ENCODE measurements around the gene DLG4.
A peak's percentile ranks its signal among the peaks of the same experiment; 100 is the strongest.

DLG4 gene

DNA sequence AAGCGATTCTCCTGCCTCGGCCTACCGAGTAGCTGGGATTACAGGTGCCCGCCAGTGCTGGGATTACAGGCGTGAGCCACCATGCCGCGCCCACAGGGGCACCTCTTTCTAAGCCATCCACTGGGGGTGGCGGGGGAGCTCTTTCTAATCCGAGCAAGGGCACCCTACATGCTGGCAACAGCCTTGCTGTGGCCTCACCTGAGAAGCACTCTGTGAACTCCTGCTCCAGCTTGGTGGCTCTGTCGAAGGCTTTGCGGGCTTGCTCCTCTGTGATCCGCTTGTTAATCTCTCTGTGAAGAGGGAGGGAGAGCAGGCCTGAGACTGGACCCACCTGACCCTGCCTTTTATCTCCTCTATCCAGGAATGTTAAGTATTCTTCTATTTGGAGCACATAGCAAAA lies 28.6 kb downstream of the DLG4 start:
- H3K9me2 ChIP-seq (ENCODE audit: low read depth, low read length): no peaks in the 10 kb centered on the region
- no peak overlapping the region for H3K4me2 ChIP-seq (ENCODE audit: low read length)
- TF ChIP-seq, protein P1, sequence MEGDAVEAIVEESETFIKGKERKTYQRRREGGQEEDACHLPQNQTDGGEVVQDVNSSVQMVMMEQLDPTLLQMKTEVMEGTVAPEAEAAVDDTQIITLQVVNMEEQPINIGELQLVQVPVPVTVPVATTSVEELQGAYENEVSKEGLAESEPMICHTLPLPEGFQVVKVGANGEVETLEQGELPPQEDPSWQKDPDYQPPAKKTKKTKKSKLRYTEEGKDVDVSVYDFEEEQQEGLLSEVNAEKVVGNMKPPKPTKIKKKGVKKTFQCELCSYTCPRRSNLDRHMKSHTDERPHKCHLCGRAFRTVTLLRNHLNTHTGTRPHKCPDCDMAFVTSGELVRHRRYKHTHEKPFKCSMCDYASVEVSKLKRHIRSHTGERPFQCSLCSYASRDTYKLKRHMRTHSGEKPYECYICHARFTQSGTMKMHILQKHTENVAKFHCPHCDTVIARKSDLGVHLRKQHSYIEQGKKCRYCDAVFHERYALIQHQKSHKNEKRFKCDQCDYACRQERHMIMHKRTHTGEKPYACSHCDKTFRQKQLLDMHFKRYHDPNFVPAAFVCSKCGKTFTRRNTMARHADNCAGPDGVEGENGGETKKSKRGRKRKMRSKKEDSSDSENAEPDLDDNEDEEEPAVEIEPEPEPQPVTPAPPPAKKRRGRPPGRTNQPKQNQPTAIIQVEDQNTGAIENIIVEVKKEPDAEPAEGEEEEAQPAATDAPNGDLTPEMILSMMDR (IDR thresholded peaks at IDR 0.05; ENCODE audit: low read length): no peak
- no peak for TF ChIP-seq EZH2 (IDR thresholded peaks at IDR 0.05; ENCODE audit: borderline replicate concordance, low read length)
- H3K36me3 ChIP-seq (ENCODE audit: insufficient read depth, low read length): no peaks in the 10 kb centered on the region
- H3K27me3 ChIP-seq (ENCODE audit: insufficient read depth, low read length): peaks cover 7% of the 10 kb centered on the region; the same call in 1 of the 2 replicates
- H4K20me1 ChIP-seq (ENCODE audit: insufficient read depth, low read length): no peaks in the 10 kb centered on the region
- H3K9me3 ChIP-seq (ENCODE audit: low read length): no peaks in the 10 kb centered on the region
- H3F3A ChIP-seq (ENCODE audit: insufficient read depth, low read length): no peaks in the 10 kb centered on the region
- H3K79me2 ChIP-seq (ENCODE audit: insufficient read depth, low read length): no peaks in the 10 kb centered on the region
- no peak overlapping the region for H3K4me3 ChIP-seq (ENCODE audit: low read depth, low read length, poor library complexity, severe bottlenecking)
- no peak overlapping the region for H3K9ac ChIP-seq (ENCODE audit: low read length)
- H3K4me1 ChIP-seq (ENCODE audit: insufficient read depth, low read length, severe bottlenecking): no peaks in the 10 kb centered on the region
- no peak overlapping the region for H3K27ac ChIP-seq (ENCODE audit: low read depth, low read length, poor library complexity, severe bottlenecking)
- no peak overlapping the region for H2AFZ ChIP-seq (ENCODE audit: low read length)

DNA sequence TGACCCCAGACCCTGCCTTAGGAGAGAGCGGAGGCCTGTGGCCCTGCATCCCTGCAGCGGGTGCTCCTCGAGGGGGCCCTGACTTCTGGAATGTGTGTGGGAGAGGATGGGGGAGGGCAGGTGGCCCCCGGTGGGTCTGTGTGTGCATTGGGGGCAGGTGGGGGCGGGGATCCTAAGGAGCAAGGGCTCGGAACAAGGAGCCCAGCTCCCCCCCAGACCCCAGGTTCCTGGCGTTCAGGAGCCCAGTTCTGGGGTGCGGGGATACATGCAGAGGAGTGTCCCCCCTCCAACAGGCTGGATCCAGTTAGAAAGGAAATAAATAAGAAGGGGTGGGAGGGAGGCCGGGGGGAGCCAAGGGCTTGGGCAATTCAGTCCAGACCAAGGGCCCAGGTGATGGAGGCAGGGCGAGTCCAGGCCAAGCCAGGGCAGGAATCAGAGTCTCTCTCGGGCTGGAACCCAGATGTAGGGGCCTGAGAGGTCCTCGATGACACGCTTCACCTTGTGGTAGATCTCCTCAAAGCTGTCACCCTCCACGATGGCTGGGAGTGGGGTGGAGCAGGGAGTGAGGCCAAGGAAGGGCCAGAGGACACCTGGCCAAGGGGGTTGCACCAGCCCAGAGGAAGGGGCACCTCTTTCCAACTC lies 29.2 kb downstream of the DLG4 start:
- no peak overlapping the region for H3K9ac ChIP-seq (ENCODE audit: low read length)

DNA sequence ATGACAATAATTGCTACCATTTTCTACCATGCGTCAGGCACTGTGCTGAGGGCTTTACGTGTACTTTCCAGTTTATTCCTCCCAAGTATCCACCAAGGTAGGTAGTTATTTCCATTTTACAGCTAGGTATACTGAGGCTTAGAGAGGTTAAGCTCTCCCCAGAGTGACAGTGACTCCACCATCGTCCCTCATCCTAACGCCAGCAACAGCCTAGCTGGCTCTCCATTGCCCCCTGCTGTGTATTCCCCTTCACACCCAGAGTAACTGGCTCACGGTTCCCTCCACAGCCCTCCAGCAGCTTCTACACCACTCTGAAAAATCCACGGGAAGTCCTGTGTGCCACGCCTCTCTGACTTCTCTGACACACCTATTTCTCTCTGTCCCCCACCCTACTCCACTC lies 33.4 kb downstream of the DLG4 start:
- Histone ChIP-seq H3K4me2 (ENCODE audit: low read length) (no peak overlapping the region), H4K20me1 (ENCODE audit: insufficient read depth, low read length) (no peaks in the 10 kb centered on the region), H3K9me2 (ENCODE audit: low read depth, low read length) (no peaks in the 10 kb centered on the region), H3K27me3 (ENCODE audit: insufficient read depth, low read length) (no peaks in the 10 kb centered on the region; the same call in 1 of the 2 replicates), H3K36me3 (ENCODE audit: insufficient read depth, low read length) (no peaks in the 10 kb centered on the region), H2AFZ (ENCODE audit: low read length) (no peak overlapping the region), H3K4me3 (ENCODE audit: low read depth, low read length, poor library complexity, severe bottlenecking) (no peak overlapping the region), H3F3A (ENCODE audit: insufficient read depth, low read length) (no peaks in the 10 kb centered on the region), H3K9me3 (ENCODE audit: low read length) (no peaks in the 10 kb centered on the region), H3K9ac (ENCODE audit: low read length) (no peak overlapping the region), H3K27ac (ENCODE audit: low read depth, low read length, poor library complexity, severe bottlenecking) (no peak overlapping the region), H3K79me2 (ENCODE audit: insufficient read depth, low read length) (no peaks in the 10 kb centered on the region), H3K4me1 (ENCODE audit: insufficient read depth, low read length, severe bottlenecking) (no peaks in the 10 kb centered on the region)
- TF ChIP-seq, protein P1 (IDR thresholded peaks at IDR 0.05; ENCODE audit: low read length): peak; percentile 38; the same call in 1 of the 2 replicates
- TF ChIP-seq EZH2 (IDR thresholded peaks at IDR 0.05; ENCODE audit: borderline replicate concordance, low read length): no peak

More for the DNA sequence above, 29.2 kb downstream of the DLG4 start:
- H2AFZ ChIP-seq (ENCODE audit: low read length): no peak overlapping the region
- H3K79me2 ChIP-seq (ENCODE audit: insufficient read depth, low read length): no peaks in the 10 kb centered on the region
- no peaks in the 10 kb centered on the region for H3K9me2 ChIP-seq (ENCODE audit: low read depth, low read length)
- TF ChIP-seq EZH2 (IDR thresholded peaks at IDR 0.05; ENCODE audit: borderline replicate concordance, low read length): no peak
- TF ChIP-seq, protein P1 (IDR thresholded peaks at IDR 0.05; ENCODE audit: low read length): no peak
- H3K36me3 ChIP-seq (ENCODE audit: insufficient read depth, low read length): no peaks in the 10 kb centered on the region
- H3K9me3 ChIP-seq (ENCODE audit: low read length): no peaks in the 10 kb centered on the region
- H3K27ac ChIP-seq (ENCODE audit: low read depth, low read length, poor library complexity, severe bottlenecking): no peak overlapping the region
- no peak overlapping the region for H3K4me3 ChIP-seq (ENCODE audit: low read depth, low read length, poor library complexity, severe bottlenecking)
- H3K4me2 ChIP-seq (ENCODE audit: low read length): no peak overlapping the region
- no peaks in the 10 kb centered on the region for H4K20me1 ChIP-seq (ENCODE audit: insufficient read depth, low read length)
- peaks cover 7% of the 10 kb centered on the region; the same call in 1 of the 2 replicates for H3K27me3 ChIP-seq (ENCODE audit: insufficient read depth, low read length)
- no peaks in the 10 kb centered on the region for H3F3A ChIP-seq (ENCODE audit: insufficient read depth, low read length)
- no peaks in the 10 kb centered on the region for H3K4me1 ChIP-seq (ENCODE audit: insufficient read depth, low read length, severe bottlenecking)

All from OCI-LY1 (cell line).